ENCODE results near the gene INPP5J.
A peak's percentile ranks its signal among the peaks of the same experiment; 100 is the strongest.

The INPP5J gene

GRCh38 chr22:31140746-31141145 is 18.0 kb downstream of the INPP5J start:
- TF ChIP-seq ZBTB1 (tag by site-specific recombination; IDR thresholded peaks at IDR 0.05) (no peak), KLF9 (tag by site-specific recombination; IDR thresholded peaks at IDR 0.05; ENCODE audit: low read depth) (no peak; the same call in 1 of the 2 replicates), ZNF404 (tag by site-specific recombination; IDR thresholded peaks at IDR 0.05) (no peak), BCL11A (tag by site-specific recombination; IDR thresholded peaks at IDR 0.05; ENCODE audit: low read depth) (no peak), ZIC2 (tag by site-specific recombination; IDR thresholded peaks at IDR 0.05) (peak; percentile 40), ZSCAN23 (tag by site-specific recombination; IDR thresholded peaks at IDR 0.05) (no peak), ZNF510 (tag by site-specific recombination; IDR thresholded peaks at IDR 0.05; ENCODE audit: insufficient replicate concordance) (no peak), ZFP69B (tag by site-specific recombination; IDR thresholded peaks at IDR 0.05) (no peak), ZNF48 (tag by site-specific recombination; IDR thresholded peaks at IDR 0.05) (no peak), GLIS1 (tag by site-specific recombination; IDR thresholded peaks at IDR 0.05) (peak; percentile 80), ZNF433 (tag by site-specific recombination; IDR thresholded peaks at IDR 0.05; ENCODE audit: low read depth) (no peak)
- ChIA-PET CTCF (interaction anchor here (0.5 to 1.6 kb wide), 3 partner anchors 8 to 221 kb away, joined by 3 to 6 read pairs (median 5); partner anchors contain the start of gene SELENOM), POLR2A (no interaction called here)
- Histone ChIP-seq H3K36me3 (ENCODE audit: control insufficient read depth in 2 of 2, insufficient read depth in 1 of 2, low read length in 2 of 2) (no peaks in the 10 kb centered on the region), H3K4me1 (ENCODE audit: control insufficient read depth, insufficient read depth, low read length) (no peaks in the 10 kb centered on the region), H3K4me3 (ENCODE audit: low read depth, low read length) (no peak overlapping the region), H3K27ac (ENCODE audit: extremely low read depth, low read depth, low read length) (no peak overlapping the region), H3K9me3 (ENCODE audit: control insufficient read depth, insufficient read depth, low read depth, low read length) (no peaks in the 10 kb centered on the region)

GRCh38 chr22:31141551-31141950 is 18.8 kb downstream of the INPP5J start:
- Histone ChIP-seq H3K9me3 (ENCODE audit: control insufficient read depth, insufficient read depth, low read depth, low read length) (no peaks in the 10 kb centered on the region), H3K4me3 (ENCODE audit: low read depth, low read length) (no peak overlapping the region), H3K27ac (ENCODE audit: extremely low read depth, low read depth, low read length) (no peak overlapping the region), H3K36me3 (ENCODE audit: control insufficient read depth in 2 of 2, insufficient read depth in 1 of 2, low read length in 2 of 2) (no peaks in the 10 kb centered on the region), H3K4me1 (ENCODE audit: control insufficient read depth, insufficient read depth, low read length) (no peaks in the 10 kb centered on the region)
- POLR2A ChIA-PET: interaction anchor here (1.0 kb wide), 1 partner anchor 61 kb away, joined by 3 read pairs; the partner anchor contains the start of gene SMTN
- CTCF ChIA-PET: interaction anchor here (0.7 to 1.6 kb wide), 2 partner anchors 34 to 49 kb away, joined by 3 to 5 read pairs; partner anchors contain the start of gene SELENOM
- TF ChIP-seq GLI4 (tag by site-specific recombination; IDR thresholded peaks at IDR 0.05): no peak
- TF ChIP-seq ZNF76 (tag by site-specific recombination; IDR thresholded peaks at IDR 0.05; ENCODE audit: borderline replicate concordance, low read depth): no peak
- TF ChIP-seq MYNN (tag by site-specific recombination; IDR thresholded peaks at IDR 0.05; ENCODE audit: borderline replicate concordance): no peak
- no peak for TF ChIP-seq SP3 (tag by site-specific recombination; IDR thresholded peaks at IDR 0.05)
- TF ChIP-seq ZNF214 (tag by site-specific recombination; IDR thresholded peaks at IDR 0.05; ENCODE audit: borderline replicate concordance): no peak
- no peak for TF ChIP-seq ZNF157 (tag by site-specific recombination; IDR thresholded peaks at IDR 0.05)
- no peak for TF ChIP-seq KLF7 (tag by site-specific recombination; IDR thresholded peaks at IDR 0.05; ENCODE audit: borderline replicate concordance)
- no peak for TF ChIP-seq ZNF623 (tag by site-specific recombination; IDR thresholded peaks at IDR 0.05)
- TF ChIP-seq ZNF24 (tag by site-specific recombination; IDR thresholded peaks at IDR 0.05): no peak
- no peak for TF ChIP-seq ZNF561 (tag by site-specific recombination; IDR thresholded peaks at IDR 0.05; ENCODE audit: borderline replicate concordance)
- TF ChIP-seq ZNF600 (tag by site-specific recombination; IDR thresholded peaks at IDR 0.05): no peak
- no peak for TF ChIP-seq INSM2 (tag by site-specific recombination; IDR thresholded peaks at IDR 0.05)
- no peak for TF ChIP-seq ZNF112 (tag by site-specific recombination; IDR thresholded peaks at IDR 0.05)
- no peak for TF ChIP-seq ZNF114 (tag by site-specific recombination; IDR thresholded peaks at IDR 0.05)
- TF ChIP-seq ZNF707 (tag by site-specific recombination; IDR thresholded peaks at IDR 0.05): no peak

Measured in HEK293 (cell line).